ENCODE data around the gene LRRC59.
"Not testable (repeated sequence)": the region's sequence is repeated elsewhere in the genome, so short reads cannot be mapped to it uniquely, and the experiment has no call there.

Gene LRRC59

DNA sequence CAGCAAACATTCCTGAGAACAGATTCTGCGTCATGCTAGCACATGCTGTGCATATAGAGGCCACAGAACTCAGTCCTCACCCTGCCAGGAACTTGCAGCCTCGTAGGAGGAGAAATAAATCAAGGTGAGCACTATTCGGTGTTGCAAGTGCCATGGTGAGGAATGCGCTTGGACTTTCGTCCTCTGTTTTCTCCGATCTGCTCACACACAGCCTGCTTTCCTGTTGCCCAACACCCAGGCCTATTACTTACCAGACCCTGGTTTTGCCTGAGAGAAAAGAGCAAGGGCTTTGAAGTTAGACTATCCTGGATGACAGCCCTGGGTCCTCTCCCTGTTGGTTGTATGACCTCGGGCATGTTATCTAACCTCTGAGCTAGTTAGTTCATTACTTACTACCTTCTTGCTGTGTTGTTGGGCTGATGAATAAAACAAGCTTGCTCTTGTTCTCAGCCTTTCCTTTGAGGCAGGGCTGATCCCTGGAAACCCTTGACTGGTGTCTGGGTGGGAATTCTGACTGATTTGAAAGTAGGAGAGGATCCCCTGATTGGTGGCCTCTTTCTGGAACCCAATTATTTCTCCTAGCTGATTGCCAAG, 31.6 kb upstream of the LRRC59 start:
- no peak overlapping the region for H3K4me3 ChIP-seq (ENCODE audit: low read length)
- no peak for DNase-seq (ENCODE audit: low read depth)
- TF ChIP-seq CTCF (conservative IDR thresholded peaks at IDR 0.05; ENCODE audit: low read length) = no peak

DNA sequence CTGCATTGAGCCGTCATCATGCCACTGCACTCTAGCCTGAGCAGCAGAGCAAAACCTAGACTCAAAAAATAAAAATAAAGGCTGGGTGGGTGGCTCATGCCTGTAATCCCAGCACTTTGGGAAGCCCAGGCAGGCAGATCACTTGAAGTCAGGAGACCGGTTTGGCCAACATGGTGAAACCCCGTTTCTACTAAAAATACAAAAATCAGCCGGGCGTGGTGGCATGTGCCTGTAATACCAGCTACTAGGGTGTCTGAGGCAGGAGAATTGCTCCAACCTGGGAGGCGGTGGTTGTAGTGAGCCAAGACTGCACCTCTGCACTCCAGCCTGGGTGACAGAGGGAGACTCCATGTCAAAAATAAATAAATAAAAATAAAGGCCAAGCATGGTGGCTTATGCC, 30.8 kb upstream of the LRRC59 start:
- DNase-seq (ENCODE audit: low read depth); H3K4me3 ChIP-seq (ENCODE audit: low read length): not testable (repeated sequence)

DNA sequence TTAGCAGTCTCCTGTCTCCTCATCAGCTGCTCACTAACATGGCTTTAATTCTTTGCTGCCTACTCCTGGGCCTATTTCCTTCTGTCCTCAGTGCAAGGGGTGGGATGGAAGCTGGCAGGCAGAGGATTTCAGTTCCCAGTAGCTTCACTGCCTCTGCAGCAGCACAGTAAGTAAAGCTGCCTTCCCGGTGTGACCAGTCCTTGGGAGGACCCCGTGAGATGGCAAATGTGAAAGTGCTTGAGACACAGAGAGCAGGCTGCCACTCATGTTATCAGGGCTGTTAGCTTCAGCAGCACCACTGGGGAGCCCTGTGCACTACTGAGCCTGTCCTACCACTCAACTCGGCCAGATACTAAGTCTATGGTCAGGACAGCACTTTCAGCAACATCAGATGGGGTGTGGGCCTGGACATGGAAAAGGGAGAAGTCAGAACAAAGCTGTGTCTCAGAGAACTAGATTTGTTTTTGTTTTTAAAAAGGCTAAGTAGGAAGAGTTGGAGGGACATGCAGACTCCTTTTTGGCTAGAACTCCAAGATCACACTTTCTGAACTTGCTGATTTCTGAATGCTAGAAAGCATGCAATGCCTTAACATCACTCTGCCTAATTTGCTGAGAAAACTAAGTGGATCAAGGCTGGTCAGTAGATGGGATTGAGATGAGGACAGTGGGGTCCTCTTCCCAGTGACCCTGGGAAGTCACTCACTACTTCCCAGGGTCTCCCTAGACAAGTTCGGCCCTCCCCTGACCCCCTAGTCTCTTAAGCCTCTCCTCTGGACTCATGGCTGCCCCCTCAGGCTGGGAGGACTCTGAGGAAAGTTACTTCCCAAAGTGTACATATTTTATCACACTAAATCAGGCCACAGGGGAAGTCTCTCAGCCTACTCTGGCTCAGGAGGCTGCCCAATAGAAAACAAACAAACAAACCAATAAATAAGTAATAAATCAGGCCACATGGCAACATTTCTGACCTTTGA, 29.8 kb upstream of the LRRC59 start:
- TF ChIP-seq CTCF (conservative IDR thresholded peaks at IDR 0.05; ENCODE audit: low read length) = peak; percentile 27
- peak overlapping the region; percentile 69 for H3K4me3 ChIP-seq (ENCODE audit: low read length)
- DNase-seq (ENCODE audit: low read depth) = peak; percentile 30

DNA sequence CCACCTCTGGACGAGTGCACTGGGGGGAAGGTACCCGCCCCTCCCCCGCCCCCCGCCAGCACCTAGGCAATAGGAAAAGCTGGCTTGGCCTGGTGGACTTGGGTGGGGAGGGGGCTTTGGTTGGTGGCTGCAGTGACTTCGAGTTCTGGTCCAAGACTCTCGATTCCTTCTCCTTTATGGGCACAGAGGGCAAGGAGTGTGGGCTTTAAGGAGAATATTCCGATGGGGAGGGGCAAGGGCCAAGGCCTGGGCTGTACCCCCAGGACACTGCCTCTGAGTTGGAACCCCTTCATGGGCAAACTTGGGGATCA, 29.1 kb upstream of the LRRC59 start:
- no peak for TF ChIP-seq CTCF (conservative IDR thresholded peaks at IDR 0.05; ENCODE audit: low read length)
- H3K4me3 ChIP-seq (ENCODE audit: low read length) = peak overlapping the region; percentile 69
- no peak for DNase-seq (ENCODE audit: low read depth)

- peak; percentile 49 for DNase-seq (ENCODE audit: low read depth)
- no peak for TF ChIP-seq CTCF (conservative IDR thresholded peaks at IDR 0.05; ENCODE audit: low read length)
- H3K4me3 ChIP-seq (ENCODE audit: low read length) = peak within 1 kb of the TSS; percentile 69
Observed at GRCh38 chr17:50425682-50426471, 28.6 kb upstream of the LRRC59 start, which contains the start of gene ACSF2. ACSF2 (plus strand) TSS chr17:50426218; CDS start chr17:50426262, 44 bp downstream.

DNA sequence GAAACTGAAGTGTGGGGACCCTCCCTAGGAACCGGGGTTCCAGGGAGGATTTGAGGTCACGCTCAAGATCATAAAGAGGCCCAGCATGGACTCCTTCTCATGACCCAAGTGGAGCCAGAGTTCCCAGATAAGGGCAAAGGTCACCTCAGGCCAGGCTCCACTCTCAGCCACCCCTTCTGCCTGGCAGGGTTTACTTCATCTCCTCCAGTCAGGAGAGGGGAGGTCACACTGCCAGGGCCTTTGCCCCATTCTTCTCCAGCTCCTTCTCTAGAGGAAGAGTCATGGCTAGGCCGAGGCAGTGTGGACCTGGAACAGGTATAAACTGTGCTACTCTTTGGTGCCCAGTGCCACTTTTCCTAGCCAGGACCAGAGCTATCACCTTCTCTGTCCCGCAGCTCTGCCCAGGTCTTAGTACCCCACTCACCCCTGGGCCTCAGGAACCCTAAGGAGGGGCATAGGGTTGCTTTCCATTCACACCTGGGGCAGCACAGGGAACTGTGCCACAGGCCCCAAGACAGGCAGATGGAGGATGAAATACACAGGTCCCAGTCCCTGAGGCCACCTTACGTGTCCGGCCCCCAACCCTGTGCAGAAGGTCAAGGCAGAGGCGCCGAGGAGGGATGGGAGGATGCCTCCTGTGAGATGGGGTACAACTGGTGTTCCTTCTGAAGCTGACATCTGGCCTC, 27.8 kb upstream of the LRRC59 start:
- DNase-seq (ENCODE audit: low read depth) = no peak
- H3K4me3 ChIP-seq (ENCODE audit: low read length) = peak overlapping the region; percentile 57
- TF ChIP-seq CTCF (conservative IDR thresholded peaks at IDR 0.05; ENCODE audit: low read length) = no peak

Measured in AG10803 (cell line).